GM18868 (cell line): ENCODE results near the gene PYGL.
"Not testable (repeated sequence)": the region's sequence is repeated elsewhere in the genome, so short reads cannot be mapped to it uniquely, and the experiment has no call there.

Source experiments
- ATAC-seq: cut with Tn5 transposase; IDR thresholded peaks from one replicate; pipeline ENCODE4 v1.9.1; 2021; ENCODE audit warnings: mild to moderate bottlenecking, moderate library complexity; ENCODE audit not compliant: unreplicated experiment

The PYGL gene

GRCh38 chr14:50955373-50956043 is 11.2 kb upstream of the PYGL start:
- no peak for ATAC-seq

- no peak for ATAC-seq
Measured at GRCh38 chr14:50954811-50955372, 10.6 kb upstream of the PYGL start.

GRCh38 chr14:50953502-50953901 is 9.2 kb upstream of the PYGL start:
- no peak for ATAC-seq

- ATAC-seq = no peak
Measured at GRCh38 chr14:50951032-50951431, 6.7 kb upstream of the PYGL start.

- no peak for ATAC-seq
Measured at GRCh38 chr14:50948205-50948604, 3.9 kb upstream of the PYGL start.

GRCh38 chr14:50947446-50947845 is 3.2 kb upstream of the PYGL start:
- no peak for ATAC-seq

GRCh38 chr14:50946234-50946935 is 2.1 kb upstream of the PYGL start:
- no peak for ATAC-seq

GRCh38 chr14:50944647-50945413 is 547 bp upstream of the PYGL start:
- ATAC-seq = peak; percentile 18

- no peak for ATAC-seq
Measured at GRCh38 chr14:50943261-50943942, 881 bp downstream of the PYGL start.

- not testable (repeated sequence) for ATAC-seq
Measured at GRCh38 chr14:50941638-50942037, 2.6 kb downstream of the PYGL start.

GRCh38 chr14:50941151-50941550 is 3.1 kb downstream of the PYGL start:
- no peak for ATAC-seq

GRCh38 chr14:50937800-50938199 is 6.5 kb downstream of the PYGL start:
- no peak for ATAC-seq

- no peak for ATAC-seq
Measured at GRCh38 chr14:50937325-50937724, 7.0 kb downstream of the PYGL start.

GRCh38 chr14:50936882-50937281 is 7.4 kb downstream of the PYGL start:
- peak; percentile 39 for ATAC-seq

GRCh38 chr14:50936016-50936340 is 8.3 kb downstream of the PYGL start:
- no peak for ATAC-seq

GRCh38 chr14:50935126-50936015 is 8.9 kb downstream of the PYGL start:
- ATAC-seq = no peak

GRCh38 chr14:50932592-50933495 is 11.4 kb downstream of the PYGL start:
- no peak for ATAC-seq

GRCh38 chr14:50932156-50932555 is 12.1 kb downstream of the PYGL start:
- ATAC-seq = no peak

- no peak for ATAC-seq
Measured at GRCh38 chr14:50931559-50931958, 12.7 kb downstream of the PYGL start.
